H9 (cell line): Measurements from ENCODE around the gene ACOX3. TPM values are rescaled to one million over a fixed set of nuclear protein-coding genes. Genes with fewer than 3 reads are reported as not detected.

Source experiments
- DNase-seq: peaks from one replicate; pipeline ENCODE4 v3.0.0-alpha.2; 2017
- H2AFZ ChIP-seq: one replicate; pipeline ENCODE4 v1.6.1; 2013; ENCODE audit warnings: mild to moderate bottlenecking, low read length, control low read depth, moderate library complexity
- H2AK5ac ChIP-seq: 2 replicates; pipeline ENCODE4 v1.6.1; 2013; ENCODE audit warnings: low read length, control low read depth, mixed read lengths; ENCODE audit not compliant: insufficient read length
- H2BK120ac ChIP-seq: one replicate; pipeline ENCODE4 v1.6.1; 2013; ENCODE audit warnings: low read depth, mild to moderate bottlenecking, low read length, control low read depth, inconsistent platforms; ENCODE audit not compliant: poor library complexity, severe bottlenecking
- H2BK12ac ChIP-seq: 2 replicates; pipeline ENCODE4 v1.6.1; 2013; ENCODE audit warnings: low read length, control low read depth, mixed read lengths, low read depth; ENCODE audit not compliant: insufficient read length
- H2BK15ac ChIP-seq: 2 replicates; pipeline ENCODE4 v1.6.1; 2013; ENCODE audit warnings: low read depth, low read length, control low read depth
- H2BK20ac ChIP-seq: one replicate; pipeline ENCODE4 v1.6.1; 2013; ENCODE audit warnings: low read depth, mild to moderate bottlenecking, low read length, control low read depth, inconsistent platforms; ENCODE audit not compliant: poor library complexity, severe bottlenecking
- H2BK5ac ChIP-seq: 2 replicates; pipeline ENCODE4 v1.6.1; 2013; ENCODE audit warnings: low read length, control low read depth, mixed read lengths; ENCODE audit not compliant: insufficient read length
- H3K14ac ChIP-seq: 2 replicates; pipeline ENCODE4 v1.6.1; 2013; ENCODE audit warnings: low read length, control low read depth; ENCODE audit not compliant: insufficient read depth
- H3K18ac ChIP-seq: 2 replicates; pipeline ENCODE4 v1.6.1; 2013; ENCODE audit warnings: low read depth, mild to moderate bottlenecking, mixed read lengths, low read length, control low read depth; ENCODE audit not compliant: insufficient read length
- H3K23ac ChIP-seq: 2 replicates; pipeline ENCODE4 v1.6.1; 2013; ENCODE audit warnings: low read length, control low read depth, mixed read lengths, low read depth; ENCODE audit not compliant: insufficient read length
- H3K23me2 ChIP-seq: 2 replicates; pipeline ENCODE4 v1.6.1; 2013; ENCODE audit warnings: low read depth, mild to moderate bottlenecking, mixed read lengths, low read length, control low read depth; ENCODE audit not compliant: insufficient read length, poor library complexity, severe bottlenecking
- H3K27ac ChIP-seq: 2 replicates; pipeline ENCODE4 v1.5.1; 2013; ENCODE audit warnings: low read length, control low read depth, mixed read lengths, low read depth; ENCODE audit not compliant: insufficient read length
- H3K27me3 ChIP-seq: 2 replicates; pipeline ENCODE4 v1.6.1; 2013; ENCODE audit warnings: low read length, control low read depth, inconsistent platforms; ENCODE audit not compliant: insufficient read depth
- H3K4ac ChIP-seq: 2 replicates; pipeline ENCODE4 v1.6.1; 2013; ENCODE audit warnings: low read depth, mild to moderate bottlenecking, control low read depth, inconsistent platforms, low read length, moderate library complexity
- H3K4me1 ChIP-seq: 2 replicates; pipeline ENCODE4 v1.6.1; 2013; ENCODE audit warnings: low read length, control low read depth, inconsistent platforms; ENCODE audit not compliant: insufficient read depth
- H3K4me2 ChIP-seq: 2 replicates; pipeline ENCODE4 v1.6.1; 2013; ENCODE audit warnings: low read length, control low read depth, mixed read lengths; ENCODE audit not compliant: insufficient read length, insufficient read depth
- H3K56ac ChIP-seq: 2 replicates; pipeline ENCODE4 v1.6.1; 2013; ENCODE audit warnings: low read depth, mild to moderate bottlenecking, mixed read lengths, low read length, control low read depth; ENCODE audit not compliant: insufficient read length
- H3K79me1 ChIP-seq: 2 replicates; pipeline ENCODE4 v1.6.1; 2013; ENCODE audit warnings: low read depth, mild to moderate bottlenecking, moderate library complexity, low read length, control low read depth, inconsistent platforms; ENCODE audit not compliant: insufficient read depth, poor library complexity, severe bottlenecking
- H3K79me2 ChIP-seq: 2 replicates; pipeline ENCODE4 v1.6.1; 2013; ENCODE audit warnings: low read length, control low read depth, inconsistent platforms; ENCODE audit not compliant: insufficient read depth
- H3K9ac ChIP-seq: 2 replicates; pipeline ENCODE4 v1.6.1; 2013; ENCODE audit warnings: low read length, control low read depth, mixed read lengths; ENCODE audit not compliant: insufficient read length; ENCODE audit errors: extremely low read depth
- H3K9me3 ChIP-seq: one replicate; pipeline ENCODE4 v1.6.1; 2013; ENCODE audit warnings: low read depth, low read length, inconsistent platforms; ENCODE audit not compliant: control insufficient read depth
- H3T11ph ChIP-seq: one replicate; pipeline ENCODE4 v1.6.1; 2013; ENCODE audit warnings: mild to moderate bottlenecking, low read length, control low read depth, inconsistent platforms
- H4K20me1 ChIP-seq: one replicate; pipeline ENCODE4 v1.6.1; 2013; ENCODE audit not compliant: control insufficient read depth, insufficient read length, insufficient read depth
- H4K5ac ChIP-seq: 2 replicates; pipeline ENCODE4 v1.6.1; 2013; ENCODE audit warnings: low read depth, mild to moderate bottlenecking, mixed read lengths, low read length, control low read depth; ENCODE audit not compliant: insufficient read length
- H4K8ac ChIP-seq: replicated peaks from 2 replicates; pipeline ENCODE4 v1.6.1; 2013; ENCODE audit warnings: low read length, control low read depth, mixed read lengths, low read depth; ENCODE audit not compliant: insufficient read length
- H4K91ac ChIP-seq: 2 replicates; pipeline ENCODE4 v1.6.1; 2013; ENCODE audit warnings: low read depth, mild to moderate bottlenecking, moderate library complexity, mixed read lengths, low read length, control low read depth; ENCODE audit not compliant: insufficient read length
- H3K27ac Mint-ChIP-seq, 3 experiments: 2 replicates in 2 of 3; 3 replicates in 1 of 3; pipeline ENCODE4 v1.8.0; 2020 to 2021; ENCODE audit warnings: mixed read lengths in 3 of 3, mild to moderate bottlenecking in 1 of 3, moderate library complexity in 1 of 3
- H3K27me3 Mint-ChIP-seq: 2 replicates; pipeline ENCODE4 v1.8.0; 2021; ENCODE audit warnings: low read depth, mild to moderate bottlenecking, moderate library complexity, mixed read lengths
- H3K36me3 Mint-ChIP-seq, 3 experiments: 2 replicates in 2 of 3; 3 replicates in 1 of 3; pipeline ENCODE4 v1.8.0; 2020 to 2021; ENCODE audit warnings: low read depth in 3 of 3, mixed read lengths in 3 of 3; ENCODE audit not compliant: insufficient read depth in 1 of 3
- H3K4me1 Mint-ChIP-seq, 2 experiments: 2 replicates each; pipeline ENCODE4 v1.8.0; 2020; ENCODE audit warnings: mixed read lengths in 2 of 2
- H3K4me3 Mint-ChIP-seq, 2 experiments: 2 replicates in 1 of 2; 3 replicates in 1 of 2; pipeline ENCODE4 v1.8.0; 2020 to 2021; ENCODE audit warnings: mild to moderate bottlenecking in 2 of 2, mixed read lengths in 2 of 2, moderate library complexity in 1 of 2
- H3K9me3 Mint-ChIP-seq, 2 experiments: 2 replicates in 1 of 2; 3 replicates in 1 of 2; pipeline ENCODE4 v1.8.0; 2020; ENCODE audit warnings: mild to moderate bottlenecking in 2 of 2, mixed read lengths in 2 of 2, moderate library complexity in 1 of 2
- CTCF ChIP-seq: fragments of 200-600 bp; sonication (generic); conservative IDR thresholded peaks from 3 replicates; pipeline ENCODE4 v1.8.0; 2021; ENCODE audit warnings: antibody characterized with exemption, mild to moderate bottlenecking
- WGBS: extraction: QIAGEN DNeasy Blood & Tissue Kit; methylation state at CpG from one replicate; pipeline ENCODE4 v1.1.7; 2013; ENCODE audit warnings: missing lambda C conversion rate, low lambda C conversion rate, mixed read lengths; ENCODE audit not compliant: insufficient read length; ENCODE audit errors: extremely low coverage; 5-methylcytosine and 5-hydroxymethylcytosine counted together
- total RNA-seq: library from RNA; stranded (reverse); gene quantifications from 2 replicates; pipeline ENCODE4 v1.2.1, GENCODE V29; 2021

The ACOX3 gene
- total RNA-seq, 1 experiment from 2014 or later: 13.8 TPM

DNA sequence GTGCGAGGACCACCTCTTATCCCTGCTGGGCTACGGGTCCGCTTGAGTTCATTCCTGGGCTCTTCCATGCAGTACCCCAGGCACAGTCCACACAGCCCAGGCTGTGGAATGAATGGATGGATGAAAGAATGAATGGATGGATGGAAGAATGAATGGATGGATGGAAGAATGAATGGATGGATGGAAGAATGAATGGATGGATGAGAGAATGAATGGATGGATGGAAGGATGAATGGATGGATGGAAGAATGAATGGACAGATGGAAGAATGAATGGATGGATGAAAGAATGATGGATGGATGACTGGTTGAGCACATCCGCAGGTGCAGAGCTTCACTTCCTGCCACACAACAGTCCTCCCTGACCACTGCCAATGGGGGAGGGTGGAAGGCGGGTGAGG lies 28.2 kb downstream of the ACOX3 start:
- Histone ChIP-seq H3K9ac (no peak overlapping the region), H2BK20ac (no peak overlapping the region), H2AK5ac (no peak overlapping the region), H2BK120ac (no peak overlapping the region), H4K91ac (no peak overlapping the region), H3K27me3 (no peaks in the 10 kb centered on the region), H2BK12ac (no peak overlapping the region), H3K9me3 (no peaks in the 10 kb centered on the region), H3K18ac (no peak overlapping the region), H3K56ac (no peak overlapping the region), H3K14ac (no peak overlapping the region), H3T11ph (no peak overlapping the region), H2BK15ac (no peak overlapping the region), H3K4me2 (no peak overlapping the region), H3K23me2 (no peaks in the 10 kb centered on the region), H3K27ac (no peak overlapping the region), H2BK5ac (no peak overlapping the region), H3K4ac (no peak overlapping the region), H3K79me1 (no peaks in the 10 kb centered on the region), H4K20me1 (no peaks in the 10 kb centered on the region), H2AFZ (no peak overlapping the region), H3K79me2 (no peaks in the 10 kb centered on the region), H4K5ac (no peak overlapping the region), H3K23ac (no peak overlapping the region), H3K4me1 (no peaks in the 10 kb centered on the region), H4K8ac (no peak overlapping the region)
- Mint-ChIP-seq H3K9me3 (no peaks in the 10 kb centered on the region), H3K36me3 (peaks cover 0 to 9% (median 4%) of the 10 kb centered on the region in 3 experiments; a peak in 4 of 7 replicates), H3K4me3 (no peak overlapping the region), H3K4me1 (peaks cover 7 to 12% of the 10 kb centered on the region in 2 experiments), H3K27ac (no peak overlapping the region), H3K27me3 (peaks cover 1% of the 10 kb centered on the region)
- no CpG with 5 or more reads among the region's 5 CpGs for WGBS
- no peak for TF ChIP-seq CTCF
- DNase-seq: no peak
